H1 (cell line): ENCODE measurements around the gene MAP3K3.

Source experiments
- ATF2 ChIP-seq: IDR thresholded peaks from 2 replicates; pipeline ENCODE4 v1.6.1; 2012; ENCODE audit warnings: low read length, inconsistent platforms
- ATF3 ChIP-seq: IDR thresholded peaks from 2 replicates; pipeline ENCODE4 v1.6.1; 2011; ENCODE audit warnings: low read depth, mild to moderate bottlenecking, low read length; ENCODE audit not compliant: insufficient read depth
- GABPA ChIP-seq: IDR thresholded peaks from 2 replicates; pipeline ENCODE4 v1.6.1; 2011; ENCODE audit warnings: mild to moderate bottlenecking, low read length, moderate library complexity, borderline replicate concordance; ENCODE audit not compliant: insufficient read depth
- MAX ChIP-seq: IDR thresholded peaks from 2 replicates; pipeline ENCODE4 v1.6.1; 2012; ENCODE audit warnings: inconsistent platforms
- NRF1 ChIP-seq: IDR thresholded peaks from 2 replicates; pipeline ENCODE4 v1.6.1; 2011; ENCODE audit warnings: mild to moderate bottlenecking, low read depth, low read length, improper control_type of control experiment
- POLR2A ChIP-seq, 2 experiments: IDR thresholded peaks; 1 replicate in 1 of 2; 2 replicates in 1 of 2; pipeline ENCODE4 v1.6.1; 2011; ENCODE audit warnings: low read depth in 2 of 2, low read length in 2 of 2, mild to moderate bottlenecking in 2 of 2; ENCODE audit errors: control extremely low read depth in 1 of 2
- RAD21 ChIP-seq, 2 experiments: IDR thresholded peaks in 1 of 2; conservative IDR thresholded peaks in 1 of 2; 2 replicates each; pipeline ENCODE4 v1.6.1; 2011; ENCODE audit warnings: low read depth in 2 of 2, low read length in 2 of 2, improper control_type of control experiment in 1 of 2, inconsistent platforms in 1 of 2, mild to moderate bottlenecking in 1 of 2, moderate library complexity in 1 of 2
- SIN3A ChIP-seq, 2 experiments: IDR thresholded peaks in 1 of 2; conservative IDR thresholded peaks in 1 of 2; 2 replicates each; pipeline ENCODE4 v1.6.1; 2011 to 2012; ENCODE audit warnings: low read length in 2 of 2, improper control_type of control experiment in 1 of 2, low read depth in 1 of 2, mild to moderate bottlenecking in 1 of 2
- TAF1 ChIP-seq: IDR thresholded peaks from 2 replicates; pipeline ENCODE4 v1.6.1; 2011; ENCODE audit warnings: mild to moderate bottlenecking, low read depth, low read length
- TCF12 ChIP-seq: IDR thresholded peaks from 2 replicates; pipeline ENCODE4 v1.6.1; 2011; ENCODE audit warnings: low read depth, mild to moderate bottlenecking, low read length
- TF ChIP-seq, protein P1 (sequence below), 3 experiments: IDR thresholded peaks; 1 replicate in 2 of 3; 2 replicates in 1 of 3; pipeline versions ENCODE4 v1.5.1 to v1.6.1; 2011; ENCODE audit warnings: low read length in 3 of 3, mild to moderate bottlenecking in 3 of 3, inconsistent platforms in 2 of 3, low read depth in 1 of 3, moderate library complexity in 1 of 3; ENCODE audit not compliant: insufficient read depth in 1 of 3; ENCODE audit errors: control extremely low read depth in 1 of 3

DNA sequence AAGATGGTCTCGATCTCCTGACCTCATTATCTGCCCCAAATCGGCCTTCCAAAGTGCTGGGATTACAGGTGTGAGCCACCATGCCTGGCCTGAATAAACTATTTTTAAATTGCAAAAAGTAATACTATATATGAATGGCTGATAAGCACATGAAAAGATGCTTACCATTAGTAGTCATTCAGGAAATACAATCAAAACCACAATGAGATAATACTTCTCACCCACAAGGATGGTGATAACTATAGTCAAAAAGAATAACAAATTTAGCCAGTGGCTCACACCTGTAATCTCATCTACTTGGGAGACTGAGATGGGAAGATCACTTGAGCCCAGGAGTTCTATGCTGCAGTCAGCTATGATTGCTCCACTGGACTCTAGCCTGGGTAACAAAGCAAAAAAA is 23.9 kb upstream of the MAP3K3 start:
- TF ChIP-seq NRF1 (no peak), MAX (no peak), POLR2A (IDR thresholded peaks at IDR 0.05; ENCODE audit: control extremely low read depth in 1 of 2, low read depth in 2 of 2, low read length in 2 of 2) (no peak), ATF2 (no peak), ATF3 (no peak), TAF1 (no peak), TCF12 (no peak), GABPA (no peak), SIN3A (conservative IDR thresholded peaks at IDR 0.05 in 1 of 2, IDR thresholded peaks at IDR 0.05 in 1 of 2; ENCODE audit: low read depth in 1 of 2, low read length in 2 of 2) (no peak), RAD21 (IDR thresholded peaks at IDR 0.05 in 1 of 2, conservative IDR thresholded peaks at IDR 0.05 in 1 of 2; ENCODE audit: low read depth in 2 of 2, low read length in 2 of 2) (no peak)
- TF ChIP-seq, protein P1, sequence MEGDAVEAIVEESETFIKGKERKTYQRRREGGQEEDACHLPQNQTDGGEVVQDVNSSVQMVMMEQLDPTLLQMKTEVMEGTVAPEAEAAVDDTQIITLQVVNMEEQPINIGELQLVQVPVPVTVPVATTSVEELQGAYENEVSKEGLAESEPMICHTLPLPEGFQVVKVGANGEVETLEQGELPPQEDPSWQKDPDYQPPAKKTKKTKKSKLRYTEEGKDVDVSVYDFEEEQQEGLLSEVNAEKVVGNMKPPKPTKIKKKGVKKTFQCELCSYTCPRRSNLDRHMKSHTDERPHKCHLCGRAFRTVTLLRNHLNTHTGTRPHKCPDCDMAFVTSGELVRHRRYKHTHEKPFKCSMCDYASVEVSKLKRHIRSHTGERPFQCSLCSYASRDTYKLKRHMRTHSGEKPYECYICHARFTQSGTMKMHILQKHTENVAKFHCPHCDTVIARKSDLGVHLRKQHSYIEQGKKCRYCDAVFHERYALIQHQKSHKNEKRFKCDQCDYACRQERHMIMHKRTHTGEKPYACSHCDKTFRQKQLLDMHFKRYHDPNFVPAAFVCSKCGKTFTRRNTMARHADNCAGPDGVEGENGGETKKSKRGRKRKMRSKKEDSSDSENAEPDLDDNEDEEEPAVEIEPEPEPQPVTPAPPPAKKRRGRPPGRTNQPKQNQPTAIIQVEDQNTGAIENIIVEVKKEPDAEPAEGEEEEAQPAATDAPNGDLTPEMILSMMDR (IDR thresholded peaks at IDR 0.05; ENCODE audit: control extremely low read depth in 1 of 3, insufficient read depth in 1 of 3, low read depth in 1 of 3, low read length in 3 of 3), result no peak
